ENCODE results near the gene DEAF1.

Gene DEAF1

DNA sequence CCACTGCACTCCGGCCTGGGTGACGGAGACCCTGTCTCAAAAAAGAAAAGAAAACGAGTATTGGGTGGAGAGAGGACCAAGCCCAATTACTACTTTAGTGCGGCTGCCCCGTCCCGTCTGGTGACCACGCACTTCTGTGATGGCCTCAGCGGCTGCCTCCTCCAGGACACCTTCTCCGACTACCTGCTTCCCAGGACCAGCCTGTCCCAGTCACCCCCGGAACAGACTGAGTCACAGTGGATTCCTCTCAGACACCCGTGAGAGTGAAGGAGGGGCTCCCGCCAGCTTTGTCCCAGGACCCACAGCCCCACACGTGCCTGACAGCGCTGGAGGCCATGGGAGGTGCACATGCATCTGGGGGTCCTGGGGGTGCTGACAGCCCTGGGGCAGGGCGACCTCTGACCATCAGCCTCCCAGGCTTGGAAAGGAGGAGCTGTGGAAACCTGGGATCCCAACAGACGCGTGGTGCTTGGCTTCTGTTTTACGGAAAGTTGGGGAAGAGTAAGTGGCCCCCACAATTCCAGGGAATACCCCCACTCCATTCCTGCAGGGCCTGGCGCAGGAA is 53.1 kb downstream of the DEAF1 start:
- no peak for DNase-seq

DNA sequence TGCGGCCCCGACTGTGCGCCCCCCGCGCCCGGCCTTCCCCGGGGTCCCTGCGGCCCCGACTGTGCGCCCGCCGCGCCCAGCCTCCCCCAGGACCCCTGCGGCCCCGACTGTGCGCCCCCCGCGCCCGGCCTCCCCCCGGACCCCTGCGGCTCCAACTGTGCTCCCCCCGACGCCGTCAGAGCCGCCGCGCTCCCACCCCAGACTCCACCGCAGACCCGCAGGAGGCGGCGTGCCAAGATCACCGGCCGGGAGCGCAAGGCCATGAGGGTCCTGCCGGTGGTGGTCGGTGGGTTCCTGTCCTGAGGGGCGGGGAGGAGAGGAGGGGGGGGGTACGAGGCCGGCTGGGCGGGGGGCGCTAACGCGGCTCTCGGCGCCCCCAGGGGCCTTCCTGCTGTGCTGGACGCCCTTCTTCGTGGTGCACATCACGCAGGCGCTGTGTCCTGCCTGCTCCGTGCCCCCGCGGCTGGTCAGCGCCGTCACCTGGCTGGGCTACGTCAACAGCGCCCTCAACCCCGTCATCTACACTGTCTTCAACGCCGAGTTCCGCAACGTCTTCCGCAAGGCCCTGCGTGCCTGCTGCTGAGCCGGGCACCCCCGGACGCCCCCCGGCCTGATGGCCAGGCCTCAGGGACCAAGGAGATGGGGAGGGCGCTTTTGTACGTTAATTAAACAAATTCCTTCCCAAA is 54.9 kb downstream of the DEAF1 start:
- no peak for DNase-seq

DNA sequence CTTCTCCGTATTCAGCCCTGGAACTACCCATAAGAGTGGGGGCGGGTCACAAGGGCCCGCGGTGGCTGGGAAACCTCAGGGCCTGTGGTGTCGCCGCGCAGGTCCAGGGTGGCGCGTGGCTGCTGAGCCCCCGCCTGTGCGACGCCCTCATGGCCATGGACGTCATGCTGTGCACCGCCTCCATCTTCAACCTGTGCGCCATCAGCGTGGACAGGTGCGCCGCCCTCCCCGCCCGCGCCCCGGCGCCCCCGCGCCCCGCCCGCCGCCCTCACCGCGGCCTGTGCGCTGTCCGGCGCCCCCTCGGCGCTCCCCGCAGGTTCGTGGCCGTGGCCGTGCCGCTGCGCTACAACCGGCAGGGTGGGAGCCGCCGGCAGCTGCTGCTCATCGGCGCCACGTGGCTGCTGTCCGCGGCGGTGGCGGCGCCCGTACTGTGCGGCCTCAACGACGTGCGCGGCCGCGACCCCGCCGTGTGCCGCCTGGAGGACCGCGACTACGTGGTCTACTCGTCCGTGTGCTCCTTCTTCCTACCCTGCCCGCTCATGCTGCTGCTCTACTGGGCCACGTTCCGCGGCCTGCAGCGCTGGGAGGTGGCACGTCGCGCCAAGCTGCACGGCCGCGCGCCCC is 55.6 kb downstream of the DEAF1 start:
- no peak for DNase-seq

DNA sequence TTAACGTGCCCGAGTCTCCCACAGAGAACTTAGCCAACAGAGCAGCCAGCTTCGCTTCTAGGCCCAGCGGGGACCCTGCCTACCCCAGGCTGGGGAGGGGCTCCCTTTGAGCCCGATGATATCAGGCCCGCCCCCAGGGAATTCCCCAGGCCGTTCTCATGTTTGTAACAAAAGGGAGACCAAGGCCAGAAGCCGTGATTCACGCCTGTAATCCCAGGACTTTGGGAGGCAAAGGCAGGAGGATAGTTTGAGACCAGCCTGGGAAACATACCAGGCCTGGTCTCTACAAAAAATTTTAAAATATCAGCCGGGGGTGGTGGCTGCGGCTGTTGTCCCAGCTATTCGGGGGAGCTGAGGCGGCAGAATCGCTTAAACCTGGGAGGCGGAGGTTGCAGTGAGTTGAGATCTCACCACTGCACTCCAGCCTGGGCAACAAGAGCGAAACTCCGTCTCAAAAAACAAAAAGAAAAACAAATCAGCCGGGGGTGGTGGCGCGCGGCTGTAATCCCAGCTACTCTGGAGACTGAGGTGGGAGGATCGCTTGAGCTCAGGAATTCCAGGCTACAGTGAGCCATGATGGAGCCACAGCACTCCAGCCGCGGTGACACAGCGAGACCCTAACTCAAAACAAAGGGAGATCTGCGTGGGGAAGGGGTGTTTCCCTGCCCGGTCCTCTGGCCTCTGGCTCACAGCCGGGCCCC is 56.2 kb downstream of the DEAF1 start:
- no peak for DNase-seq

DNA sequence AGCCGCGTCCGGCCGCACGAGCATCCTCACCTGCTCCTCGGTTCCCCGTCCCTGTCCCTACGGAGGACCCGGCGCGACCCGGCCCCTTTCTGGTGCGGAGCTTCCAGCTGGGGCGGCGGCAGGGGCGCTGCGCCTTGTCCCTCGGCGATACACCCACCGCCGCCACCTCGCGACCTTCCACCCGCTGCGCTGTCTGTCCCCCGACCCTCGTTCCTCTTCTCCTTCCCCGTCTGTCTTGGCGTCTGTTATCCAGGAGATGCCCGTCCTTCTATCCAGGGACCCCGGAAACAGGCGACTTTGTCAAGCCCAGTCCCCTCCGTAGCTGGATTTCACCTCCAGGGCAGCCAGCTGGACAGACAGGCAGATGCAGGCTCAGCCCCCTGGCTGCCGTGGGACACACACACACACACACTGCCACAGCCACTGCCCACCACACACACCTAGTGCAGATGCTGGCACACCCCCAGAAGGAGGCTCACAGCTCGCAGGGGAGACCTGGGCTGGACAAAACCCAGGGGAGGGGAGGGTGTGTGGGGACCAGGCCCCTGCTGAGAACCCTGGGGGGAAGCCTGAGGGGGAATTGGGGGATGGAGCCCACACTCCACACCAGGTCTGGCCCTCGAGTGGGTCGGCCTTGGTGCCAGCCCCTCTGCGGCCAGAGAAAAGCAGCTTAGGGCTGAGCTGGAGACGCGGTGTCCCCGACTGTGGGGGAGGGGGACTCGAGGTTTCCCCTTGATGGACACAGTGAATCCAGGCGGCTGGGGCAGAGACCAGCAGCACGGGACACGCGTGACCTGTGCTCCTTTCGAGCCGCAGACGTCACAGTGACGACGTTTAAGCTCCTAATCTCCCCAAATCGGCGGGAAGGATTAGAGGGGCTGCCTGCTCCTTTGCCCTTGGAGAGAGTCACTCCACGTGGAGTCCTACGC is 57.2 kb downstream of the DEAF1 start:
- no peak for DNase-seq

DNA sequence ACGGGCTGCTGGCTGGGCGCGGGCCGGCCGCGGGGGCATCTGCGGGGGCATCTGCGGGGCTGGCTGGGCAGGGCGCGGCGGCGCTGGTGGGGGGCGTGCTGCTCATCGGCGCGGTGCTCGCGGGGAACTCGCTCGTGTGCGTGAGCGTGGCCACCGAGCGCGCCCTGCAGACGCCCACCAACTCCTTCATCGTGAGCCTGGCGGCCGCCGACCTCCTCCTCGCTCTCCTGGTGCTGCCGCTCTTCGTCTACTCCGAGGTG is 57.8 kb downstream of the DEAF1 start:
- no peak for DNase-seq

DNA sequence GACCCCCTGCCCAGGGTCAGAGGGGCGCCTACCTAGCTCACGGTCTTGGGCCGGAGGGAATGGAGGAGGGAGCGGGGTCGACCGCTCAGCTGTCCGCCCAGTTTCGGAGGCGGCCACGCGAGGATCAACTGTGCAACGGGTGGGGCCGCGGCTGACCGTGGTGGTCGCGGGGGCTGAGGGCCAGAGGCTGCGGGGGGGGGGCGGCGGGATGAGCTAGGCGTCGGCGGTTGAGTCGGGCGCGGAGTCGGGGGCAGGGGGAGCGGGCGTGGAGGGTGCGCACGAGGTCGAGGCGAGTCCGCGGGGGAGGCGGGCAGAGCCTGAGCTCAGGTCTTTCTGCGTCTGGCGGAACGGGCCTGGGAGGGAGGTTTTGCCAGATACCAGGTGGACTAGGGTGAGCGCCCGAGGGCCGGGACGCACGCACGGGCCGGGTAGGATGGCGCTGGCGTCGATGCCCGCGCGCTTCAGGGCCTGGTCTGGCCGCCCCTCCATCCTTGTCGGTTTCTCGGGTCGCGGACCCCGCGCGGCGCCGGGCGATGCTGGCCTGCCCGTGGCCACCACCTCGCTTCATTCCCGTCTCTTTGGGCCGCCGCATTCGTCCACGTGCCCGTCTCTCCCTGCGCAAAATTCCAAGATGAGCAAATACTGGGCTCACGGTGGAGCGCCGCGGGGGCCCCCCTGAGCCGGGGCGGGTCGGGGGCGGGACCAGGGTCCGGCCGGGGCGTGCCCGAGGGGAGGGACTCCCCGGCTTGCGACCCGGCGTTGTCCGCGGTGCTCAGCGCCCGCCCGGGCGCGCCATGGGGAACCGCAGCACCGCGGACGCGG is 58.3 kb downstream of the DEAF1 start, which contains the start of gene DRD4:
DRD4 (plus strand) TSS at position 759 of the 822 bp plus-strand sequence; CDS start at position 795, 36 bp downstream.
- DNase-seq, result peak; percentile 45

DNA sequence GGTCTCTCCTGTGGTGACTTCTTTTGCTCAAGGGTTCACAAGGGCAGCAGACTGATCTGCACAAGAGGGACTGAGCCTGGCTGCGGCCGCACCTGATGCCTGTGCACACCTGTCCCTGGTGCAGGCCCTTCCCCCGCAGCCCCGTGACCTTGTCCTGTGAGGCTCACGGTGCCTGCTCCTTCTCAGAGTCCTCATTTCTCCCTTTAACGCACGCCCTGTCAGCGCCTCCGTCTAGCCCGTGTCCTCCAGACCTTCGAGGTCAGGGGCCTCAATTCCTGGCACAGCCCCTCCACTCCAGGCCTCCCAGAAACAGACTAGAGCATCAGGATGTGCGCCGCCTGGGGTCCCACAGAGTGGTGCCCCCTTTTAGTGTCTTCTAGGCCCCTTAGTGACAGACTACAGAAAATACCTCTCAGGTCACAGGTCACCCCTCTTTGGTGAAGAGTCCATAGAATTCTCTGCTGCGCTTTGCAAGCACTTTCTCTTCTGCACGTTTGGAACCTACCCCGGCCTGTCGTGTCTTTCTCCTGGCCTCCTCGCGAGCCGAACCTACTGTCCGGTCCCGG is 59.0 kb downstream of the DEAF1 start:
- no peak for DNase-seq

DNA sequence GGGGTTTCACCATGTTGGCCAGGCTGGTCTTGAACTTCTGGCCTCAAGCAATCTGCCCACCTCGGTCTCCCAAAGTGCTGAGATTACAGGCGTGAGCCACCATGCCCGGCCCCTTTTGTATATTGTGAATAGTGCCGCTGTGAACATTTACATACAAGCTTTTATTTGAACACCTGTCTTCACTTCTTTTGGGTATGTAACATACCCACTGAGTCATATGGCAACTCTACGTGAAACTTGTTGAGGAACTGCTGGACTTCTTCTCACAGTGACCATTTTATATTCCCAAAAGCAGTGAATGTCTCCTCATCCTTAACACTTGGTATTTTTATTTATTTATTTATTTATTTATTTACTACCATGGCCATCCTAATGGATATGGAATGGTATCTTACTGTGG is 64.2 kb downstream of the DEAF1 start:
- no peak for DNase-seq

DNA sequence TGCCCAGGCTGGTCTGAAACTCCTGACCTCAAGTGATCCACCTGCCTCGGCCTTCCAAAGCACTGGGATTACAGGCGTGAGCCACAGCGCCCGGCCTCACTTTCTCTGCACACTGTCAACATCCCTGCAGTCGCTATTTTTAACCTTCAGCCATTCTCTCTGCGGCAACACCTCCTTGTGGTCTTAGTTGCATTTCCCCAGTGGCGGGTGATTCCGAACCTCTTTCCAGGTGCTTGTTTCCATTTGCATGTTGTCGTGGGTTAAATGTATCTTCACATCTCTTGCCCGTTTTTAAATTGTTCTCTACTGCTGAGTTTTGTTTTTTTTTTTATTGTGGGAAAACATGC is 65.8 kb downstream of the DEAF1 start:
- DNase-seq, result peak; percentile 51

DNA sequence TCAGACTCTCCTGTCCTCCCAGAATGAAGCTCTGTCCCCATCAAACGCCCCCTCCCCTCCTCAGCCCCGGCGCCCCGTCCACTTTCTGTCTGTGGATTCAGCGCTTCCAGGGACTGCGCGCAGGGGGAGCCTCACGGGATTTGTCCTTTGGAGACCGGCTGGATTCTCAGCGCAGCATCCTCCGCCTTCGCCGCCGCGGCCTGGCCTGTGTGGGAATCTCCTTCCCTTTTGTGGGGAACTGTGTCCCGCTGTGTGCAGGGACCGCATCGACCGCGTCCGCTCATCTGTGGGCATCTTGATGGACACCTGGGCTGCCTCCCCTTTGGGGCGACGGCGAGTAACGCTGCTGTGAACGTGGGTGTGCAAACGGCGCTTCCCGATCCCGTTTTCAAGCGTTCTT is 67.0 kb downstream of the DEAF1 start:
- no peak for DNase-seq

DNA sequence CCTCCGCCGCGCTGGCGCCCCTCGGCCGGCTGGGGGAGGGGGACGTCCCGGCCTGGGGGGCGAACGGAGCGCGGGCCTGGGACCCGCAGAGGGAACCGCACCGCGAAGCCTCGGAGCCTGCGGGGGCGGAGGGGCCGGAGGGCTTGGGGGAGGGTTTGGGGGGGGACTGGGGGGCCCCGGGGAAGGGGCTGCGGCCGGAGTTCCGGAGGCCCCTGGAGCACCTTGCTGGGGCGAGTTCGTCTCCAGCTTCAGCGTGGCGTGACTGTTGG is 67.8 kb downstream of the DEAF1 start:
- no peak for DNase-seq

DNA sequence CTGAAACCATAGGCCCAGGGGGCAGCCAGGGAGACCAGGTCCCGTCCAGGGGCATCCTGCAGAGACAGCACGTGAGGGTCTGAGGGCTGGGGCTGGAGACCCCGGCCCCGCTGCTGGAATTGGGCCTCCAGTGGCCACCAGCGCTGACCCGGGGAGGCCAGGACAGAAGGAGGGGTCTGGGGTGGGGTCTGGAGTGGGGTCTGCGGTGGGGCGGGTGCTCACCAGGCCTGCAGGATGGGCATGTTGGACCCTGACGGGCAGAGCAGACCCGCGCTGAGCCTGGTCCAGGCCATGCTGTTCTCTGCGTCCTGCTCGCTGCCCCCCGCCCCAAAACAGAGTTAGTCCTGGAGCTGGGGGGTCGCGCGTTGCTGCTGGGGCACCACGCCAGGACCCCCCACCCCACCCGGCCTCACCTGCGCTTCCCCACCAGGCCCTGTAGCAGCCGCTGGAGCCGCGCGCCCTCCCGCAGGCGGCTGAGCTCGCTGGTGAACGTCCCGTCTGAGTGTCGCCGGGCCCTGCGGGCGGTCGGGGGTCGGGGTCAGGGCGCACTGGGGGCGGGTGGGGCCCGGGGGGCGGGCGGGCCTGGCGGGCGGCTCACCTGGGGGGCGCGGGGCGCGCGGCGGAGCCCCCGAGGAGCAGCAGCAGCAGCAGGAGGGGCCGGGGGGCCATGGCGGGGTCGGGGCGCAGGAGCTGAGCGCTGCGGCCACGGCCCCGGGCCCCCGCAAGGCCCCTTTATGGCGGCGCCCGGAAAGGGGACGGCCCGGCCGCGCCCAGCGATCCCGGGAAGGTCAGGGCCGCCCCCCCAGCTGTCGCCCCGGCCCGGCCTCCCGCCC is 68.3 kb downstream of the DEAF1 start, which contains the start of gene SCT:
SCT (minus strand) TSS at position 707 of the 833 bp plus-strand sequence; CDS start at position 669, 38 bp downstream.
- peak; percentile 26 for DNase-seq

DNA sequence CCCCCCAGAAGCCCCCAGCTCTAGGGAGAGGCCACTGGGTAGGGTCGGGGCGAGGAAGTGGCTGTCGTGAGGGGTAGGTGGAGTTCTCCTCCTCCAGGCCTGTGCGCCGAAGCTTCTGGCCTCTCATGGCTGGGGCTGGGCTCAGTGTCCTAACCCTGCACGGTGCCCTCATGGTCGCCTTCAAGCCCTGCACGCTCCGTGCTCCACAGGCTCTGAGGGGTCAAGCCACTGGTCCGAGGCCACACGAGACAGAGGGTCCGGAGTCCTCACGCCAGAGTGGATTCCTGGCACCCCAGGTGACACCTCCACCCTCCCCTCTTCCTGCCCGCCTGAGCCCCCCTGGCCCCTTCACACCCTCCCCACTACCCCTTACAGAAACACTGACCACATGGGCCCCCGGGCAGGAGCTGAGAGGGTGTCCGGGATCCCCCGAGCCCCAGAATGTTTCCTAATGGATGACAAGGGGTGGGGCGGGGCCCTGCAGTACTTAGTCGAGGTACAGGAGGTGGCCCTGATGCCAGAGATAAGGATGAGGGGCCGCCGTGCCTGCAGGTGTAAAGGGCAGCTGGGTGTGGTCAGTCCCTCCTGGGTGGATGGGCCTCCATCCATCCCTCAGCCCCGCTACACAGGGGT is 69.3 kb downstream of the DEAF1 start:
- peak; percentile 28 for DNase-seq

DNA sequence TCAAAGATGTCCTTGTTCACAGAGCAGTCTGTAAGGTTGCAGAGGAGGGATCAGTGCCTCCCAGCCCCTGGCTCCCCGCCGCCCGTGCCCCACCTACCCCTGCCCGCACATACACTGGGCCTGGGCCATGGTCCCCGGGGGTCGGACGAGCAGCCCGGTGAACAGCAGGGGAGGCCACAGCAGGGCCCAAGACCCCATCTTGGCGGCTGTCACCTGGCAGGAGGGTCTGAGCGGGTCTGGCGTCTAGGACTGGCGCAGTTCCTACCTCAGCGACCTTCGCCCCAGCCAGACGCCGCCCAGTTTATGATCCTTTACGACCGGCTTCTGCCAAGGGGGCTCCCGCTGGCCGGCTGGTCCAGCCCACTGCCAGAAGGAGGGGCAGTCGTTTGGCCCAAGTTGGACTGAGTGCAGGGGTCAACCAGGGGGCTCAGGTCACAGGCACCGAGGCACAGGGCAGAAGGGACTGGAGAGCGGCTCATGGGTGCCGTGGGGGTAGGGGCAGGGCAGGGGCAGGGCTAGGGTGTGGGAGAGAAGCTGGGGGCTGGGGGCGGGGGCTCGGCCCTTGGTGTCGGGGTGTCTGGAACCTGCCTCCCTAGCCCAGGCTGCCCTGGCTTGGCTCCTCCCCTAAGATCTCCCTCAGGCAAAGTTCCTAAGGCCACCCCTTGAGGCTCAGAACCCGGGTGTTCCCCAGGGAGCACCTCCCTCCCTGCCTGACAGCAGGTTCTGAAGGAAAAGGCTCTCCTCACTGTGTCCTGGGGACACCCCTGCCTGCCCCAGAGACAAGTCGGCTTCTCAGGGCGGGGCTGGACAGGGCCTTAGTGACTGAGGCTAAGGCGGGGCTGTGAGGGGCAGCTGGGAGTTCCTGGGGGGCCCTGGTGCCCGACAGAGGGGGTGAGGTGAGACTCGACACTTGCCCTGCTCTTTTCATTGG is 70.1 kb downstream of the DEAF1 start, which contains the start of gene CDHR5:
CDHR5 (minus strand) TSS at position 251 of the 931 bp plus-strand sequence; CDS start at position 198, 53 bp downstream.
- DNase-seq, result peak; percentile 26

DNA sequence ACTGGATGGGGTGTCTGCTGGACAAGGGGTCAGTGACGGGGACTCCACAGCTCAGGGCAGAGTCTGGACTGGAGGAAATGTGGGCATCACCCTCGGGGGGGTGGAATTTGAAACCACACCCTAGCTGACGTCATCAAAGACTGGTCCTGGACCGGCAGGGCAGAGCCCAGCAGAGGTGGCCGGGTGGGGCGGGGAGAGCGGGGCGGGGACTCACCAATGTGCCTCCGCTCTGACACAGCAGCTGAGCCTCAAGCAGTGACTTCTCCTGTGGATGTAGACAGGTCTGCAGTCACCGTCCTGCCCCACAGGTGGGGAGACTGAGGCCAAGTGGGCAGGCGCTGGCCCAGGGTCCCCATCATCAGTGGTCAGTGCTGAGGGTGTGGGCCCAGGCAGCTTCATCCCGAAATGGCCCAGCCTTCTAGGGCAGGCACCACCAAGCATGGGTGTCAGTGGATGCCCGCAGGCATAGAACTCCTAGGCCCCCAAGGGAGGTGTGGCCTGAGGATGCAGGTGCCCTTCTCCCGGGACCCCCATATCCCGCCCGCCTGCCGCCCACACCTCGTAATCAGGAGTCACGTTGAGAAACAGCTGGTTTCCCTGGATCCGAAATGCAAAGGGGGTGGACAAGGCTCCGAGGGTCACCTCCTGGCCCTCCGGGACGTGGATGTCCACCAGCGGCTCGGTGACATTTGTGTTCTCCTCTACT is 70.9 kb downstream of the DEAF1 start:
- peak; percentile 34 for DNase-seq

DNA sequence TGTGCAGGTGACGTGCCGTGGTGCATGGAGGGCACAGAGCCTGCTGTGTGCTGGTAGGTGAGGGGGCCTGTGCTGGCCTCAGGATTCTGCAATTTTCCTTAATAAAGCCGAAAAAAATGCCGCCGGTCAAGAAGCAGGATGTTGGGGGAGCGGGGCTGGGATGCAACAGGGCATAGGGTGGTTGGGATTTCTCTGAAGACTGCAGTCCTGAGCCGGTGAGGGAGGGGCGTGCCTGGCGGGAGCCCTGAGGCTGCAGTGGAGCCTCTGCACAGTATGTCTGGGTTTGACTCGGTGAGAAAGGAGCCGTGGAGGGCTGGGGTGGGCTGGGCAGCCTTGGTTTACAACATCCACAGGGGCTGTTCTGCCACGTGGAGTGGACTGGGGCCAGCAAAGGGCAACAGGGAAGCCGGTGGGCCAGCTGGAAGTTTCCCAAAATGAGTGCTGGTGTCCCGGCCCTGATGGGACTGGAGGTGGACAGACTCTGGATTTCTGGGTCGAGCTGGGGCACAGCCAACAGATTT is 71.6 kb downstream of the DEAF1 start:
- DNase-seq, result peak; percentile 25

DNA sequence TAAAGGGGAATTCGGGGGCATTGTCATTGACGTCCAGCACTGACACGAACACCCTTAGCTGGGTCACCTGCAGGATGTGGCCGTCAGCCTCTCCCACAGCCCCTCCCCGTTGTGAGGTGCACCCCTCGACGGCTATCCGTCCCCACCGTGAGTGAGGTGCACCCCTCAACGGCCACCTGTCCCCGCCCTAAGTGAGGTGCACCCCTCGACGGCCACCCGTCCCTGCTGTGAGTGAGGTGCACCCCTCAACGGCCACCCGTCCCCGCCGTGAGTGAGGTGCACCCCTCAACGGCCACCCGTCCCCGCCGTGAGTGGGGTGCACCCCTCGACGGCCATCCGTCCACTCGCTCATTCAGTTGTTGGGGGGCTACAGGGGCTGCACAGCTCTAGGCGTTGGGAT is 73.2 kb downstream of the DEAF1 start:
- DNase-seq, result no peak

Measured in femur (tissue), 1 donor.